ENCODE results near the gene FAS.

The FAS gene

GRCh38 chr10:89025453-89025852, 34.9 kb downstream of the FAS start:
- no peak overlapping the region for H3K4me3 Mint-ChIP-seq
- H3K27me3 Mint-ChIP-seq, result no peaks in the 10 kb centered on the region
- H3K36me3 Mint-ChIP-seq (ENCODE audit: low read depth), result peaks cover 19% of the 10 kb centered on the region
- DNase-seq, result no peak
- H3K27ac Mint-ChIP-seq, result no peak overlapping the region
- peaks cover 14% of the 10 kb centered on the region for H3K4me1 Mint-ChIP-seq (ENCODE audit: low read depth)
- H3K9me3 Mint-ChIP-seq, result no peaks in the 10 kb centered on the region

GRCh38 chr10:89029181-89029580, 38.6 kb downstream of the FAS start:
- Mint-ChIP-seq H3K27ac (no peak overlapping the region), H3K4me3 (no peak overlapping the region), H3K27me3 (no peaks in the 10 kb centered on the region), H3K9me3 (no peaks in the 10 kb centered on the region), H3K4me1 (ENCODE audit: low read depth) (peaks cover 42% of the 10 kb centered on the region), H3K36me3 (ENCODE audit: low read depth) (no peaks in the 10 kb centered on the region)
- DNase-seq, result no peak

GRCh38 chr10:89029785-89030437, 39.3 kb downstream of the FAS start:
- Mint-ChIP-seq H3K4me1 (ENCODE audit: low read depth) (peaks cover 42% of the 10 kb centered on the region), H3K36me3 (ENCODE audit: low read depth) (no peaks in the 10 kb centered on the region), H3K4me3 (no peak overlapping the region), H3K9me3 (no peaks in the 10 kb centered on the region), H3K27me3 (no peaks in the 10 kb centered on the region), H3K27ac (peak overlapping the region; percentile 16)
- DNase-seq, result peak; percentile 68

- Mint-ChIP-seq H3K4me1 (ENCODE audit: low read depth) (peaks cover 42% of the 10 kb centered on the region), H3K36me3 (ENCODE audit: low read depth) (no peaks in the 10 kb centered on the region), H3K27me3 (peaks cover 6% of the 10 kb centered on the region), H3K9me3 (no peaks in the 10 kb centered on the region), H3K4me3 (no peak overlapping the region), H3K27ac (peak overlapping the region; percentile 7)
- DNase-seq, result no peak
These were observed 40.2 kb downstream of the FAS start for GRCh38 chr10:89030791-89031190.

- peaks cover 42% of the 10 kb centered on the region for H3K4me1 Mint-ChIP-seq (ENCODE audit: low read depth)
- H3K4me3 Mint-ChIP-seq, result peak overlapping the region; percentile 58
- no peaks in the 10 kb centered on the region for H3K36me3 Mint-ChIP-seq (ENCODE audit: low read depth)
- DNase-seq, result peak; percentile 70
- H3K9me3 Mint-ChIP-seq, result no peaks in the 10 kb centered on the region
- H3K27me3 Mint-ChIP-seq, result peaks cover 8% of the 10 kb centered on the region
- peak overlapping the region; percentile 88 for H3K27ac Mint-ChIP-seq
These were observed 41.7 kb downstream of the FAS start for GRCh38 chr10:89032141-89032891.

GRCh38 chr10:89035461-89035860, 44.9 kb downstream of the FAS start:
- H3K36me3 Mint-ChIP-seq (ENCODE audit: low read depth), result no peaks in the 10 kb centered on the region
- no peak for DNase-seq
- H3K27ac Mint-ChIP-seq, result no peak overlapping the region
- H3K4me3 Mint-ChIP-seq, result no peak overlapping the region
- peaks cover 8% of the 10 kb centered on the region for H3K27me3 Mint-ChIP-seq
- peaks cover 32% of the 10 kb centered on the region for H3K4me1 Mint-ChIP-seq (ENCODE audit: low read depth)
- H3K9me3 Mint-ChIP-seq, result no peaks in the 10 kb centered on the region

- H3K9me3 Mint-ChIP-seq, result no peaks in the 10 kb centered on the region
- no peak for DNase-seq
- no peak overlapping the region for H3K27ac Mint-ChIP-seq
- H3K36me3 Mint-ChIP-seq (ENCODE audit: low read depth), result no peaks in the 10 kb centered on the region
- H3K4me1 Mint-ChIP-seq (ENCODE audit: low read depth), result peaks cover 16% of the 10 kb centered on the region
- H3K27me3 Mint-ChIP-seq, result peaks cover 8% of the 10 kb centered on the region
- H3K4me3 Mint-ChIP-seq, result no peak overlapping the region
These were observed 46.5 kb downstream of the FAS start for GRCh38 chr10:89037096-89037495.

GRCh38 chr10:89042562-89042961, 52.0 kb downstream of the FAS start:
- no peaks in the 10 kb centered on the region for H3K9me3 Mint-ChIP-seq
- H3K27ac Mint-ChIP-seq, result no peak overlapping the region
- no peak overlapping the region for H3K4me3 Mint-ChIP-seq
- no peak for DNase-seq
- no peaks in the 10 kb centered on the region for H3K36me3 Mint-ChIP-seq (ENCODE audit: low read depth)
- no peaks in the 10 kb centered on the region for H3K27me3 Mint-ChIP-seq
- H3K4me1 Mint-ChIP-seq (ENCODE audit: low read depth), result peaks cover 1% of the 10 kb centered on the region

GRCh38 chr10:89043052-89043451, 52.5 kb downstream of the FAS start:
- no peaks in the 10 kb centered on the region for H3K27me3 Mint-ChIP-seq
- no peak overlapping the region for H3K4me3 Mint-ChIP-seq
- no peaks in the 10 kb centered on the region for H3K36me3 Mint-ChIP-seq (ENCODE audit: low read depth)
- H3K27ac Mint-ChIP-seq, result no peak overlapping the region
- peaks cover 1% of the 10 kb centered on the region for H3K4me1 Mint-ChIP-seq (ENCODE audit: low read depth)
- H3K9me3 Mint-ChIP-seq, result no peaks in the 10 kb centered on the region
- no peak for DNase-seq

GRCh38 chr10:89047397-89047796, 56.8 kb downstream of the FAS start:
- Mint-ChIP-seq H3K4me3 (no peak overlapping the region), H3K27me3 (peaks cover 3% of the 10 kb centered on the region), H3K4me1 (ENCODE audit: low read depth) (peaks cover 1% of the 10 kb centered on the region), H3K27ac (no peak overlapping the region), H3K9me3 (no peaks in the 10 kb centered on the region), H3K36me3 (ENCODE audit: low read depth) (no peaks in the 10 kb centered on the region)
- no peak for DNase-seq

GRCh38 chr10:89051593-89051992, 61.0 kb downstream of the FAS start:
- no peak overlapping the region for H3K4me3 Mint-ChIP-seq

GRCh38 chr10:89053555-89053954, 63.0 kb downstream of the FAS start:
- DNase-seq, result no peak
- no peak overlapping the region for H3K27ac Mint-ChIP-seq
- no peaks in the 10 kb centered on the region for H3K4me1 Mint-ChIP-seq (ENCODE audit: low read depth)
- H3K27me3 Mint-ChIP-seq, result peaks cover 3% of the 10 kb centered on the region
- no peak overlapping the region for H3K4me3 Mint-ChIP-seq
- no peaks in the 10 kb centered on the region for H3K9me3 Mint-ChIP-seq
- no peaks in the 10 kb centered on the region for H3K36me3 Mint-ChIP-seq (ENCODE audit: low read depth)

More at GRCh38 chr10:89051593-89051992, 61.0 kb downstream of the FAS start:
- Mint-ChIP-seq H3K27me3 (peaks cover 3% of the 10 kb centered on the region), H3K27ac (no peak overlapping the region), H3K4me1 (ENCODE audit: low read depth) (no peaks in the 10 kb centered on the region), H3K9me3 (no peaks in the 10 kb centered on the region), H3K36me3 (ENCODE audit: low read depth) (no peaks in the 10 kb centered on the region)
- DNase-seq, result no peak

- no peaks in the 10 kb centered on the region for H3K36me3 Mint-ChIP-seq (ENCODE audit: low read depth)
- no peak overlapping the region for H3K4me3 Mint-ChIP-seq
- peaks cover 3% of the 10 kb centered on the region for H3K27me3 Mint-ChIP-seq
- no peak for DNase-seq
- H3K9me3 Mint-ChIP-seq, result no peaks in the 10 kb centered on the region
- H3K27ac Mint-ChIP-seq, result no peak overlapping the region
- H3K4me1 Mint-ChIP-seq (ENCODE audit: low read depth), result no peaks in the 10 kb centered on the region
These were observed 64.6 kb downstream of the FAS start for GRCh38 chr10:89055159-89055558.

GRCh38 chr10:89062861-89063260, 72.3 kb downstream of the FAS start:
- Mint-ChIP-seq H3K36me3 (ENCODE audit: low read depth) (no peaks in the 10 kb centered on the region), H3K4me1 (ENCODE audit: low read depth) (peaks cover 1% of the 10 kb centered on the region), H3K27ac (no peak overlapping the region), H3K4me3 (no peak overlapping the region), H3K27me3 (peaks cover 22% of the 10 kb centered on the region), H3K9me3 (no peaks in the 10 kb centered on the region)
- DNase-seq, result no peak

- H3K27me3 Mint-ChIP-seq, result peaks cover 26% of the 10 kb centered on the region
These were observed 72.9 kb downstream of the FAS start for GRCh38 chr10:89063465-89063864.

More at GRCh38 chr10:89063465-89063864, 72.9 kb downstream of the FAS start:
- no peaks in the 10 kb centered on the region for H3K9me3 Mint-ChIP-seq
- peaks cover 1% of the 10 kb centered on the region for H3K4me1 Mint-ChIP-seq (ENCODE audit: low read depth)
- no peak for DNase-seq
- no peak overlapping the region for H3K27ac Mint-ChIP-seq
- H3K36me3 Mint-ChIP-seq (ENCODE audit: low read depth), result no peaks in the 10 kb centered on the region
- H3K4me3 Mint-ChIP-seq, result no peak overlapping the region
